GM18511 (cell line): Measurements from ENCODE around the gene ZFR2.
"Not testable (repeated sequence)": the region's sequence is repeated elsewhere in the genome, so short reads cannot be mapped to it uniquely, and the experiment has no call there.

ENCODE experiments used
- ATAC-seq: cut with Tn5 transposase; IDR thresholded peaks from one replicate; pipeline ENCODE4 v1.9.1; 2021; ENCODE audit warnings: mild to moderate bottlenecking, moderate library complexity; ENCODE audit not compliant: unreplicated experiment

Gene ZFR2

DNA sequence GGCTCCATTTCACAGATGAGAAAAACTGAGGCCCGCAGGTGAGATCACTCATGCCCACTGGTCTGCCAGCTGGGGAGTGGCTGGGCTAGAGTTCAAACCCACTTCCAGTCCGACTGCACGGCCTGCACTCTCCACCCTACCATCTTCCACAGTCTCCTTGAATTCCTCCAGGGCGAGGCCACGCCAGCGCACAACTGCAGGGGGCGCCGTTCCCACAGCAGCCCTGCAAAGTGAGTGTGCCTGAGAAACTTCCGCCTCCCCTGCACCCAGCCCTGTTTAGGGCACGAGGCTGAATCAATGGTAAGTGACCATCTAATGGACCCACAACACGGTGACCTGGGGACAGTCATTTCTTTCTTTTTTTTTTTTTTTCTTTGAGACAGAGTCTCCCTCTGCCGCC is 10.8 kb upstream of the ZFR2 start:
- no peak for ATAC-seq

DNA sequence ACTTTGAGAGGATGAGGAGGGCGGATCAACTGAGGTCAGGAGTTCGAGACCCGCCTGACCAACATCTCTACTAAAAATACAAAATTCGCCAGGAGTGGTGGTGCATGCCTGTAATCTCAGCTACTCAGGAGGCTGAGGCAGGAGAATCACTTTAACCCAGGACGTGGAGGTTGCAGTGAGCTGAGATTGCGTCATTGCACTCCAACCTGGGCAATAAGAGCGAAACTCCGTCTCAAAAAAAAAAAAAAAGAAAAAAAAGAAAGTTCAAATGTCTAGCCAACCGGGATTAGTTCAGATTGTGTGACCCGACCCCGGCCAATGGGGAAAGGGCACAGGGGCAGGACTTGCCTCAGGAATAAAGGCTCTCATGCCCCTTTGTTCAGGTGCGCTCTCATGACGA is 5.9 kb upstream of the ZFR2 start:
- ATAC-seq, result not testable (repeated sequence)

DNA sequence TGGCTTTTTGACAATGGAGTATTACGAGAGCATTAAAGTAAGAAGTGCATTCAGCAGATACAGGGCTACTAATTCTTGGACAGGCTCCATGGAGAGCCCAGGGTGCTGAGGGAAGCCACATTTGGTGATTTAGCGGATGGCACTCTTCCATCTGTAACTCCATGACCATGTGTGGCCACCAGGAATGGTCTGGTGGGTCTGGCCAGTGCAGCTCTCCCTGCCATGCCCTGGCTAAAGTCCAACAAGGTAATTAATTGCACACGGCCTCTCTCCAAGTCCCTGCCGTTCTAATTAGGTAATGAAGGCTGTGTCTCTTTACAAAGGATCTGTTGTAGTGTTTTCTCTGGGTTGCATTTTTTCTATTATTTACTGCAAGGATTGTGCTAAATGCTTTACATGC is 4.3 kb upstream of the ZFR2 start:
- no peak for ATAC-seq

DNA sequence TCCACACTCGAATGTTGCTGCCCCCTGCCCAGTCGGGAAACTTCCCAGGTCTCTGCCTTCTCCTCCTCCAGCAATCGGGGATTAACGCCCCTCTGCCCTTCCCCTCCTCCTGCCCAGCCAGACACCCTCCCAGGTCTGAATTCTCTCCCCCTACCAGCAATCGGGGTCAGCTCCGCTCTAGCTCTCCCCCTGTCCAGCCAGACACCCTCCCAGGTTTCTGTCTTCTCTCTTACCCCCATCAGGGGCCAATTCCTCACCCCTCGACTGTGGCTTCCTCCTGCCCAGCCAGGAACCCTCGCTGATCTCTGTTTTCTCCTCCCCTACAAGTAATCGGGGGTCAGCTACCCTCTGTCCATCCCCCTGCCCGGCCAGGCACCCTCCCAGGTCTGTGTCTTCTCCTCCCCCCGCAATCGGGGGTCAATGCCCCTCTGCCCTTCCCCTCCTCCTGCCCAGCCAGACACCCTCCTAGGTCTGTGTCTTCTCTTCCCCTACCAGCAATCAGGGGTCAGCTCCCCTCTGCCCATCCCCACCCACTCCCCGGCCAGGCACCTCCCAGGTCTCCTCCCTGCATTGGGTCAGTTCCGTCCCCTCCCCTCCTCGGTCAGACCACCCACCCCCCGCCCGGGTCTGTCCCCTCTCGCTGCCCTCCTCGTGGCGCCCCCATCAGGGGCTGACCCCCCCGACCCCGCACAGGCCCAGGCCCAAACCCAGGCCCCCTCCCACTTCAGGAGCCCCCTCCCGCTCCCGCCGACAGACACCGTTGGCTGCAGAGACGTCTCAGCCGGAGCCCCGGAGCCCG is 668 bp downstream of the ZFR2 start:
- ATAC-seq, result no peak

DNA sequence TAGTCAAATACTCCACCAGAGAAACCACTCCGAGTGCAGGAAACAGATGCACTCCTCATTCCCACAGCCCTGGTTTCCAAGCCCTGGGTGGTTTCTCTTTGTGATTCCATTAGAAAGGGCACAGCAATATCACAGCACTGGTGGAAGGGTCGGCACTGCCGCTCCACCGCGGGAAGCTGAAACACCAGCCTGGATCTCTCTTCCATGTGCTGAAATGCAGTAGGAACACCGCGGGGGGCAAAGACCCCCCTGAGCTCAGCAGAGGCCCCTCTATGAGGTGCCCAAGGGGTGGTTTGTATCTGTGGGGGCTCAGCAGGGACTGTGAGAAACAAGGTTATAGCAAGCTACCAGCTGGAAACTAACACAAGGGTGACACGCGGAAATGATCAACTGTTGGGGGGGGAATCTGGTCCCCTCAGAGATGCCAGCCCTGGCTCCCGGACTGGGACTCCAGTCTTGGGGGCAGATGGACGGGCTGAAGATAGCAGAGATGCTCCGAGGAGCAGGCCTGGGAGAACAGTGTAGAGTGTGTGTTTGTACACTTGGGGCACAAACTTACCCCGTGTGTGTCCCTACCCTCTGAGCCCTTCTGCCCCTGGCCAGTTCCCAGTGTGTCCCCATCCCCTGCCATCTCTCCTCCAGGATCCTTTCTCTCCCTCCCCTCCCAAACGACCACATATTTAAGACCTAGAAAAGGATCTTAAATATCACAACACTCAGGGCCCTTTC is 1.8 kb downstream of the ZFR2 start:
- ATAC-seq, result no peak

DNA sequence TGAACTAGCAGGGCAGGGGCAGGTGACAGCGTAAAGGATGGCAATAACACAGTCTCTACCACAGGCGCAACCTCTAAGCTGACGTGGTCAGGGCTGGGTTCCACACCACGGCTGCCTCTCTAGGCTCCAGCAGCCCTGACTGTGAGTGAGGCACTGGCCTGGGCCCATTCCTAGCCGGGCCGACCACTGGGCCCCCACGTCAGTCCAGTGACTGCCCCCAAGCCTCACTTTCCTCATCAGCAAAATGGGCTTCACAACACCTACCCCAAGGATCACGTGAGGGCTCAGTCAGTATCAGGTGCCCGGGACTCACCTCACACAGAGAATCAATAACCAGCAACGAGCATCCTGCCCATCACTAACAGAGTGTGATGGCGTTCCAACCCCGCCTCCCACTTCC is 5.2 kb downstream of the ZFR2 start:
- ATAC-seq, result no peak

DNA sequence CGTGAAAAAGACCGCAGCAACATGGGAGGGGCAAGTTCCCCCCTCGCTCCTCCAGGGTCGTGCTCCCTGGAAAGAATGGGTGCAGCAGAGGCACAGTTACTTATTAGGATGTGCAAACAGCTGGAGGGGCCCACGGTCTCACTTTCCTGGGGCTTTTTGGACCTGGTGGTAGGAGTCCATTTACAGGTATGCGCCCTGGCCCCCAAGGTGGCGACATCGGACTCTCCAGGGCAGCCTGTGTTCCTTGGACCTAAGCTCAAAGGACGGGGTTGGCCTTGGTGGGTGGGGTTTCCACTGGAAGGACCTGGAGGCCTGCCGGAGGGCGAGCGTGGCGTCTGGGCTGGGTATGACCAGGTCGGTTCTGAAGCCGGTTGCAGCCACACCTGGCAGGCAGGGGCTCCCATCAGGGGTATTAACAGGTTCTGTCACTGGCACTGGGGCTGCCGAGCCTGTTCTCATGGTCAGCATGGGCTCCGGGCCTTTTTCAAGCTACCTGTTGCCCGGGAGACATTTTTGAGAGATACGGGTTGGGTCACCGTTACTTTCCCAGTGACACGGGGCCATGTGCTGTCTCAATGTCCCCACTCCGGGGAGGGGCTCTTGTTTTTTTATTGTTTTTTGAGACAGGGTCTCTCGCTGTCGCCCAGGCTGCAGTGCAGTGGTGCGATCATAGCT is 5.9 kb downstream of the ZFR2 start:
- ATAC-seq, result no peak

DNA sequence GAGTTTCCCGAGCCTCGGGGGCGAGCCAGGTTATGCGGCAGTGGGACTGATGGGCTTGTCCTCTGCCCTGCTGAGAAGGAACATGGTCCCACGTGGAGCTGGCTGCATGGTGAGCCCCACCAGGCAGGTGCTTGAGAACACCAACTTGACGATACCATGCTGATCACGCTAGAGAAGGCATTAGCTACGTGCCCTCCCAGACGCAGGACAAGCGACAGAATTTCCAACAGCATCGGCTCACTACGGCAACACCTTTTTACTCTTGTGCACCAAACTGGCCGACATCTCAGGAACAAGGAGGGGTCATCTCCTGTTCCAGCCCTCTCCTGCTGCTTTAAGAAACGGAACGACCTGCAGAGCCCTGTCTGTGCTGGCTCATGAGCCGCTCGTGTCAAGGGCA is 8.3 kb downstream of the ZFR2 start:
- ATAC-seq, result no peak

DNA sequence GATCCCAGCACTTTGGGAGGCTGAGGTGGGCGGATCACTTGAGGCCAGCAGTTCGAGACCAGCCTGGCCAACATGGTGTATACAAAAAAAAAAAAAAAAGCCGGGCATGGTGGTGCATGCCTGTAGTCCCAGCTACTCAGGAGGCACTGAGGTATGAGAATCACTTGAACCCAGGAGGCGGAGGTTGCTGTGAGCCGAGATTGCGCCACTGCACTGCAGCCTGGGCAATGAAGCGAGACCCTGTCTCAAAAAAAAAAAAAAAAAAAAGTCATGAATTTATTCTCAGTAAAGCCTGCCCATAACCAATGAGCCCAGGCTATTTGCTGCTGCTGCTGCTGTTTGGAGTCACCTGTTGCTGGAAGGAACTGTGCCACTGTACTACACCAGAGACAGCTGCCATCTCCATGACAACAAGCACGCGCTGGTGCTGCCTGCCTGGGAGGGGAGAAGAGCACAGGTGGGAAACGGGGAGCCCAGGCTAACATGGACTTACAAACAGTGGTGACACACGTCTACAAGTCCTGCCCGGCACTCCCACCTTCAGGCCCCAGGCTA is 11.3 kb downstream of the ZFR2 start:
- ATAC-seq, result no peak

DNA sequence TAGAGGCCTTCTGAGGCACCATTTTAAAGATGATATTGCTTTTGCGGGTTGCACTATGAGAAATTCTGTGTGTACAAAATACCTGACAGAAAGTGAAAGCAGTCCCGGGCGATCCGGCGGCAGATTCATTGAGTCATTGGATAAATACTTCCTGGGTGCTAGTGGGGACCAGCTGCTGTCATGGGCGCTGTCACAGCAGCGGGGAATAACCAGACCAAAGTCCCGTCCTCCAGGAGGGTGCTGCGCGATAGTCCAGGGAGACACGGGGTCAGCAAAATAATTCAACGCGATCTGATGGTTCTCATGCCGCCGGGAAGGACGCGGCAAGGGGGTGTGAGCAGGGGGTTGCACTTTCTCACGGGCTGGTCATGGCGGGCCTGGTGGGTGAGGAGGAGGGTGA is 13.5 kb downstream of the ZFR2 start:
- no peak for ATAC-seq

DNA sequence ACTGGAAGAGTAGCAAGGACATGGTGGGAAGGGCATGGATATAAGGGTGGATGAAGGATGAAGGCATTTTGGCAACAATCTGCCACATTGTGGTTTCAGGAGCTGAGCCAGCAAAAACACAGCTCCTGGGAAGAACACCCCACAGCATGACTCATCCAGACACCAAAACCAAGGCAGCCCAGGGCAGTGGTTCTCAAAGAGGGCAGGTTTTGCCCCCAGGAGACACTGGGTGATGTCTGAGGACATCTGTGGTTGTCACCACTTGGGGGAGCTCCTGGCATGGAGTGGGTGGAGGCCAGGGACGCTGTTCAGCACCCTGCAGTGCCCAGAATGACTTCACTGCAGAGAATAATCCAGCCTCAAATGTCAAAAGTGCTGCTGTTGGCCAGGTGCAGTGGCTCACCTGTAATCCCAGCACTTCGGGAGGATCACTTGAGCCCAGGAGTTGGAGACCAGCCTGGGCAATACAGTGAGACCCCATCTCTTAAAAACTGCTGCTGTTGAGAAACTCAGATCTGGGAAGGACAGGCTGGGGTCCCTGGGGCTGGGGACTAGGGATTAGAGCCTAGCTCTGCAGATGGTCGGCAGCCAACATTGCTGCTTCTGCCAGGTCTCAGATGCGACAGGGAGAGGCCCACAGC is 16.1 kb downstream of the ZFR2 start:
- no peak for ATAC-seq

DNA sequence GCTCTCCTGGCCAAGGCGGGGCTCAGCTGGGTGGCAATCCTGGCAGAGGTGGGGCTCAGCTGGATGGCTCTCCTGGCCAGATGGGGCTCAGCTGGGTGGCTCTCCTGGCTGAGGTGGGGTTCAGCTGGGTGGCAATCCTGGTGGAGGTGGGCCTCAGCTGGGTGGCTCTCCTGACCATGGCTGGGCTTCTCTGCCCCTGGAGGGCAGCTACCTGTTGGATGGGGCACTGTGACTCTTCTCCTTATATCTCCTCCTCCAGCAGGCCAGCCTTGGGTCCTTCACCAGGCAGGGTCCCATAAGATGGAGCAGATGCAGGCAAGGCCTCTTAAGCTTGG is 16.7 kb downstream of the ZFR2 start:
- no peak for ATAC-seq

DNA sequence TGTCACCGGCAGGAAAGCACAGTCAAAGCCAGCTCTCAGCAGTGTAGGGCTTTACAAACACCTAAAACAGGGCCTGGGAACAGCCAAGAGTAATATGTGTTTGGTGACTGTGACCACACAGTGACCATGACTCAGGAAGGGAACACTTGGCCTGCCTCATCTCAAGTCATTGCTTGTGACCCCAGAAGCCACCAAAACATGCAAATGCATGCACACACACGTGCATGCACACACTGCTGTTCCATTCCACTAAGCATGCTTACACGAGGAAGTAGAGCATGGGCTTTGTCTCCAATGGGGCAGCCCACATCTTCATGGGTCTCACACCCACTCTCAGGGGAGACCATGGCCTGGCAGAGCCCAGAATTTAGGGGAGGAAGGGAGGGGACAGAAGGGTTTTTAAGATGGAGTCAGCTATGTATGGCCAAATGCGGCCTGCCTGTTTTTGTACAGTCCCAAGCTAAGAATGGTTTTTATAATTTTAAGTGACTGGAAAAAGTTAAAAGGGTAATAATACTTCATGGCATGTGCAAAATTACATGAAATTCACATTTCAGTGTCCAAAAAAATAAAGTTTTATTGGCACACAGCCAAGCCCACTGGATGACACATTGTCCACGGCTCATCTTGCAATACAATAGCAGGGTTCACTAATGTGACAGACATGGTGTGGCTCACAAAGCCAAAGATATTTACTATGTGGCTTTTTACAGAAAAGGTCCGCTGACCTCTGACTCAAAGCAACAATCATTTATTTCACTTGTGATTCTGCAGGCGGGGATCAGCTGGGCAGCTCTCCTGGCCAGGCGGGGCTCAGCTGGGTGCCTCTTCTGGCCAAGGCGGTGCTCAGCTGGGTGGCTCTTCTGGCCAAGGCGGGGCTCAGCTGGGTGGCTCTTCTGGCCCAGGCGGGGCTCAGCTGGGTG is 17.3 kb downstream of the ZFR2 start:
- ATAC-seq, result no peak

DNA sequence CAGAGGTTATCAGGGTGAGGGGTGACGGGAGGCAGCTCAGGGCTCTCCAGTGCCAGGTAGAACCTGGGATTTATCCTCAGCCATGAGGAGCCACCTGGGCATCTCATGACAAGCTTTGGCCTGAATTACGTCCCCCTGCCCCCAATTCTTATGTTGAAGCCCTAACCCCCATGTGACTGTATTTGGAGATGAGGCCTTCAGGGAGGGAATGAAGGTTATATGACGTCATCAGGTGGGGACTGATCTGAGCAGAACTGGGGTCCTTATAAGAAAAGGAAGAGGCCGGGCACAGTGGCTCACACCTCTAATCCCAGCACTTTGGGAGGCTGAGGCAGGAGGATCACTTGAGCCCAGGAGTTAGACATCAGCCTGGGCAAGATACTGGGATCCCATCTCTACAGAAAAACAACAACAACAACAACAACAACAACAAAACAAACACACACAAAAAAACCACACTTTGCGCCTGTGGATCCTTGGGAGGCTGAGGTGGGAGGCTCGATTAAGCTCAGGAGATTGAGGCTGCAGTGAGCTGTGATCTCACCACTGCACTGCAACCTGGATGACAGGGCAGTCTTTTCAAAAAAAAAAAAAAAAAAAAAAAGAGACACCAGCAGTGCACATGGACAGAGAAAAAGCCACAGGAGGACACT is 18.4 kb downstream of the ZFR2 start:
- ATAC-seq, result no peak

DNA sequence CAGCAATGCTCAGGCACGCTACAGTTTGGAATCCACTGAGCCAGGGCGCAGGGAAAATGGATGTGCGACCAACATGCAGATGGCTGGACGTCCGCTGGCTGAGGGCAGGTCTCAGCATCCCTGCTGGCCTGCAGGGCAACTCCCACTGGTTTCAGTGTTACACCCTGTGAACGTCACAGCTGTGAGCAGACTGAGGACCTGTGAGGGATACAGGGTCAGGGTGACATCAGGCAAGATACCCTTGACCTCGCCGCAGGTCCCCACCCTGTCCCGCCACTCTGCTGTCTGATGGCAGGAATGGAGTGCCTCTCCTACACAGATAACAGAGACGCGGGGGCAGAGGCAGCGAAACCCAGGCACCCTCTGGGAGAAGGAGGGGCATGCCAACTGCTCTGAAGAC is 19.1 kb downstream of the ZFR2 start:
- no peak for ATAC-seq

DNA sequence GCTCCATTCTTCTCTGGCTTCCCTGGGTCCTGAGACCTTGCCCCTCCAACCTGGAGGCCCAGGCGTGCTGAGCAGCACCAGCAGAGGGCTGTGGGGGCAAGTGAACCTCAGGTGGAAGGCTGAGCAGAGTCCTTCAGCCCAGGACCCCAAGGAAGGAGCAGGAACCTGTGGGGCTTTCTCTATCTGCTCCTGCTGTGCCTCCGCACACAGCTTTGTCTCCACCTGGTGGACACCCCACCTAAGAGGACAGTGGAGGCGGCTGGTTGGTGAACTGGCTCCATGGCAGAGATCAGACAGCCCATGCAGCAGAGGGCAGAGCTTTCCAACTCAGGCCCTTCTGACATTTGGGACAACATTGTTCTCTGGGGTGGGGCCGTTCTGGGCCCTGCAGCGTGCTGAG is 19.7 kb downstream of the ZFR2 start:
- no peak for ATAC-seq

DNA sequence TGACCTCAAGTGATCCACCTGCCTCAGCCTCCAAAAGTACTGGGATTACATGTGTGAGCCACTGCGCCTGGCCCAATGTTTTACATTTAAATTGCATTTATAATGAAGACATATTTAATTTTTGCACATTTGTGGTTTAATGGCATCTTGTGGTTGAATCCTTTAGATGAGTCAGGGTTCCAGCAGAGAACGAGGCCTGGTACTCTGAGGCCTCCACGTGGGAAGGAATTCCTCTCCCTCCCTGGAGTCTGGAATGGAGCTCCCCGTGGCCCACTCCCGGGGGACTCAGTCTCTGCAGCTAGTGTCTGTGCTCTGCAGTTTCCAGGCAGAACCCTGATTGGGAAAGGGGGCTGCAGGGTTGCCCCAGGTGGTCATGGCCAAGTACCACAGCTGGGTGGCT is 24.2 kb downstream of the ZFR2 start:
- no peak for ATAC-seq

DNA sequence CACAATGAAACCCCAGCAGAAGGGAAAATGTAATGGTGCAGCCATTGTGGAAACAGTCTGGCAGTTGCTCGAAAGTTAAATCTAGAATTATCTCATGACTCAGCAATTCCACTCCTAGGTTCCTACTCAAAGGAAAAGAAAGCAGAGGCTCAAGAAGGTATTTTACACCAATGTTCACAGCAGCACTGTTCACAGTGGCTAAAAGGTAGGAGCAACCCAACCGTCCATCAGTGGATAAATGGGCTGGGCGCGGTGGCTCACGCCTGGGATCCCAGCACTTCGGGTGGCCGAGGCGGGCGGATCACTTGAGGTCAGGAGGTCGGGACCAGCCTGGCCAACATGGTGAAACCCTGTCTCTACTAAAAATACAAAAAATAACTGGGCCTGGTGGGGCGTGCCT is 25.9 kb downstream of the ZFR2 start:
- no peak for ATAC-seq

DNA sequence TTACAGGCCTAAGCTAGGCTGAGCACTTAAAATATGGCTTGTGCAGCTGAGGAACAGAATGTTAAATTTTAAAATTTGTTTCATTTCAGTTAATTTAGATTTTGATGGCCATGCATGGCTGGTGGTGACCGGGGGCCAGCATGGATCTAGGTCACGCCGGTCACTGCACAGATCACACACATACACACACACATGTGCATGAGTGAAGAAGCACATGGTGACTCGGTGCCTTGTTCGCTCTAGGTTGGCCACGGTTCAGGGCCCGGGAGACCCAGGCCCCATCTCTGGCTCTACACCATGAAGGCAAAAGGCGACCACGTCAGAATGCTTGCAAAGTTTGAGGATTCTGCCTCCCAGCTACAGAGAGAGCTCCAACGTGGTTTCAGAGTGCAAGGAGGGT is 28.0 kb downstream of the ZFR2 start:
- ATAC-seq, result no peak

DNA sequence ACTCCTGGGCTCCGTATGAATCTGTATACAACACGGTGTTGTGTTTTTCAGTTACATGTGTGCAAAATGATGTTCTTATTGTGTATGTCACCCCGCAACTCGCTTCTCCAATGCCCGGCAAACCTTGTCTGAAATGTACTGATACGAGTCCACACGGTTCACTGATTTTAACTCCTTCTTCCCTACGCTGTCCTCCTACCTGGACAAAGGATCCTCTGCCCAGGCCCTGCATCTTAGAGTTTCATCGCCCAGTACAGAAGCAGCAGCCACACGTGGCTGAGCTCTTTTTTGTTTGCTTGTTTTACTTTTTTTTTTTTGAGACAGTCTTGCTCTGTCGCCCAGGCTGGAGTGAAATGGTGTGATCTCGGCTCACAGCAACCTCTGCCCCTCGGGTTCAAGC is 28.9 kb downstream of the ZFR2 start:
- no peak for ATAC-seq
